ENCODE data around the gene DAZ1.
"Not testable (repeated sequence)": the region's sequence is repeated elsewhere in the genome, so short reads cannot be mapped to it uniquely, and the experiment has no call there.

Gene DAZ1, protein sequence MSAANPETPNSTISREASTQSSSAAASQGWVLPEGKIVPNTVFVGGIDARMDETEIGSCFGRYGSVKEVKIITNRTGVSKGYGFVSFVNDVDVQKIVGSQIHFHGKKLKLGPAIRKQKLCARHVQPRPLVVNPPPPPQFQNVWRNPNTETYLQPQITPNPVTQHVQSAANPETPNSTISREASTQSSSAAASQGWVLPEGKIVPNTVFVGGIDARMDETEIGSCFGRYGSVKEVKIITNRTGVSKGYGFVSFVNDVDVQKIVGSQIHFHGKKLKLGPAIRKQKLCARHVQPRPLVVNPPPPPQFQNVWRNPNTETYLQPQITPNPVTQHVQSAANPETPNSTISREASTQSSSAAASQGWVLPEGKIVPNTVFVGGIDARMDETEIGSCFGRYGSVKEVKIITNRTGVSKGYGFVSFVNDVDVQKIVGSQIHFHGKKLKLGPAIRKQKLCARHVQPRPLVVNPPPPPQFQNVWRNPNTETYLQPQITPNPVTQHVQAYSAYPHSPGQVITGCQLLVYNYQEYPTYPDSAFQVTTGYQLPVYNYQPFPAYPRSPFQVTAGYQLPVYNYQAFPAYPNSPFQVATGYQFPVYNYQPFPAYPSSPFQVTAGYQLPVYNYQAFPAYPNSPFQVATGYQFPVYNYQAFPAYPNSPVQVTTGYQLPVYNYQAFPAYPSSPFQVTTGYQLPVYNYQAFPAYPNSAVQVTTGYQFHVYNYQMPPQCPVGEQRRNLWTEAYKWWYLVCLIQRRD

DNA sequence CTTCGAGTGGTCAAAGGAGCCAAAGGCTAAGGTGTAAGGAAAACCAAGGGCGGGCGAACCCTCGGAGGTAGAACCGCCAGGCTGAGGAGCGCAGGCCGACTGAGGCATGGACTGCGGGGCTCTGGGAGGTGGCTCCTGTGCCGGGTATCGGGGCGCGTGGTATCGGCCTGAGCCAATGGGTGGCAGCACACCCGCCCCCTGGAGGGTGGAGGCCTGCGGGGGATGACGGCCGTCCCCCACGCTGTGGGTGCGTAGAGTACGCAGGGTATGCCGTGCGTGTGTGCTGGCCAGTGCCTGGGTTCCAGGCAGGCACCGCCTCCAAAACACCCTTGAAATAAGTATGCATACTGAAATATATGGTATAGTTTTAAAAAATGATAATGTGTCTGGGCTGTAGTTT, at the start of gene DAZ1:
Gene DAZ1, minus strand, starts transcription at position 101 of the 400 bp plus-strand sequence. CDS start 208 bp downstream, outside the sequence.
- DNase-seq (ENCODE audit: low spot score), result not testable (repeated sequence)

DNA sequence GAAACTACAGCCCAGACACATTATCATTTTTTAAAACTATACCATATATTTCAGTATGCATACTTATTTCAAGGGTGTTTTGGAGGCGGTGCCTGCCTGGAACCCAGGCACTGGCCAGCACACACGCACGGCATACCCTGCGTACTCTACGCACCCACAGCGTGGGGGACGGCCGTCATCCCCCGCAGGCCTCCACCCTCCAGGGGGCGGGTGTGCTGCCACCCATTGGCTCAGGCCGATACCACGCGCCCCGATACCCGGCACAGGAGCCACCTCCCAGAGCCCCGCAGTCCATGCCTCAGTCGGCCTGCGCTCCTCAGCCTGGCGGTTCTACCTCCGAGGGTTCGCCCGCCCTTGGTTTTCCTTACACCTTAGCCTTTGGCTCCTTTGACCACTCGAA, 20.4 kb upstream of the DAZ1 start, which contains the start of gene DAZ2:
Gene DAZ2, plus strand, starts transcription at position 301 of the 400 bp plus-strand sequence. CDS start 208 bp downstream, outside the sequence.
- DNase-seq (ENCODE audit: low spot score), result not testable (repeated sequence)

GRCh38 chrY:23210681-23211080, 11.9 kb upstream of the DAZ1 start:
- not testable (repeated sequence) for DNase-seq (ENCODE audit: low spot score)

- DNase-seq (ENCODE audit: low spot score), result not testable (repeated sequence)
These were observed 11.1 kb upstream of the DAZ1 start for GRCh38 chrY:23209802-23210495.

DNA sequence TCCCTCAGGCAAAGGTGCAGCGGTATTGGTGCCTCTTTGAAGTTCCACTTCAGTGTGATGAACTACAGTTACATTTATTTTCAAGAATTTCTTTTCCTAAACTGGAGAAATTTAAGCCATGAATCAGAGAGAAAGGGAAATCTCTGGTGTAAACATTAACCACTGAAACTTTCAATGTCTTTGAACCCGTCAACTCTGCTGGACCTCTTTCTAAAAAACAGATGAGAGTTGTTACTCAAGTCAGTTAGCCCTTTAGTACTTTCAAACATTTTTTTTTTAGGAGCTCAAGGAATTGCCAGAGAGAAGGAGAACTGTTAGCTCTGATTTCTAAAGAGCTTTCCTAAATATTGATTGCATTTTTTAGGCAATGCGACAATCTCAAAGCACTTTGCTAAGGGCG, 8.6 kb upstream of the DAZ1 start:
- not testable (repeated sequence) for DNase-seq (ENCODE audit: low spot score)
